ENCODE measurements around the gene CFAP70.

CFAP70 gene

DNA sequence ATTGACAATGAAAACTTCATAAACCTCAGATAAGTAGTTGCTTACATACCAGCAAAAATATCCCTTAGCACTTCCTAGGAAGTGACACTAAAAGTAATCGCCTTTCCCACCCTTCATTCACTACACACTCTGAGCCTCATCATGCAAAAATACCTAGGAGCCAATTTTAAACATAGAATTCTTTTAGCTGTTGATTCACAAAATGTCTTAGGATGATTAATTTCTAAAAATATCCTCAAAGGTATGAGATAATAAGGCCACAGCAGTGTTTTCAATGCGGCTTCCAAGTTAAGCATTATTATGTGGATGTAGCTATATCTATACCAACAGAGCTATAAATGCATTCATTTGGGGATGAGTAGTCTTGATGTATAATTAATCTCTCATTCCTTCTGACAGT, 124.8 kb downstream of the CFAP70 start:
- TF ChIP-seq RAD21 (IDR thresholded peaks at IDR 0.05; ENCODE audit: low read depth) (no peak), REST (IDR thresholded peaks at IDR 0.05; ENCODE audit: low read depth) (no peak), TEAD4 (IDR thresholded peaks at IDR 0.05) (no peak), EGR1 (IDR thresholded peaks at IDR 0.05) (no peak), CEBPB (IDR thresholded peaks at IDR 0.05) (no peak), TCF12 (IDR thresholded peaks at IDR 0.05; ENCODE audit: low read depth) (no peak), ZBTB7A (IDR thresholded peaks at IDR 0.05; ENCODE audit: low read depth) (no peak), YY1 (IDR thresholded peaks at IDR 0.05; ENCODE audit: low read depth) (no peak), NFIC (IDR thresholded peaks at IDR 0.05) (no peak), FOXM1 (IDR thresholded peaks at IDR 0.05; ENCODE audit: borderline replicate concordance, low read depth) (no peak), TAF1 (IDR thresholded peaks at IDR 0.05; ENCODE audit: low read depth) (no peak), EP300 (IDR thresholded peaks at IDR 0.05; ENCODE audit: borderline replicate concordance) (no peak)
- TF ChIP-seq, protein P1, sequence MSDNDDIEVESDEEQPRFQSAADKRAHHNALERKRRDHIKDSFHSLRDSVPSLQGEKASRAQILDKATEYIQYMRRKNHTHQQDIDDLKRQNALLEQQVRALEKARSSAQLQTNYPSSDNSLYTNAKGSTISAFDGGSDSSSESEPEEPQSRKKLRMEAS (IDR thresholded peaks at IDR 0.05), result no peak

DNA sequence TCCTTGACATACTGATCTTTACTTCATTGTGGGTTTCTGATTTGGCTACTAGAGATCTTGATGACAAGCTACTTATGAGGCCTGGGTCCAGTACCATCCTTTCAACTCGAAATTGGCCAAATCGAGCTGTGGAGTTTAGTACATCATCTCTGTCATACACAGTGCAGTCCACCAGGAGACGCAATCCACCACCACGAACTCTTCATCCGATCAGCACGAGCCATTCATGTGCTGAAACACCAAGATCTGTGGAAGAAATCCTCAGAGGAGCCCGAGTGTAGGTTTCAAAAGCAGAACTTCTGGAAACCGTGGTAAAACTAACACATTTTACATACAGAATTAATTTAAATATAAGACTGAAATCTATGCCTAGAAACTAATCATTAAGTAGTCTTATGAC, 125.8 kb downstream of the CFAP70 start:
- TF ChIP-seq TEAD4 (IDR thresholded peaks at IDR 0.05) (no peak), NFIC (IDR thresholded peaks at IDR 0.05) (no peak), FOXM1 (IDR thresholded peaks at IDR 0.05; ENCODE audit: borderline replicate concordance, low read depth) (no peak), RAD21 (IDR thresholded peaks at IDR 0.05; ENCODE audit: low read depth) (no peak), EP300 (IDR thresholded peaks at IDR 0.05; ENCODE audit: borderline replicate concordance) (no peak), ZBTB7A (IDR thresholded peaks at IDR 0.05; ENCODE audit: low read depth) (no peak), USF1 (IDR thresholded peaks at IDR 0.05) (no peak), TCF12 (IDR thresholded peaks at IDR 0.05; ENCODE audit: low read depth) (no peak), TAF1 (IDR thresholded peaks at IDR 0.05; ENCODE audit: low read depth) (no peak), YY1 (IDR thresholded peaks at IDR 0.05; ENCODE audit: low read depth) (no peak), REST (IDR thresholded peaks at IDR 0.05; ENCODE audit: low read depth) (no peak), CEBPB (IDR thresholded peaks at IDR 0.05) (no peak), CREB1 (IDR thresholded peaks at IDR 0.05; ENCODE audit: low read depth) (no peak)
- TF ChIP-seq, protein P1 (IDR thresholded peaks at IDR 0.05), result no peak

DNA sequence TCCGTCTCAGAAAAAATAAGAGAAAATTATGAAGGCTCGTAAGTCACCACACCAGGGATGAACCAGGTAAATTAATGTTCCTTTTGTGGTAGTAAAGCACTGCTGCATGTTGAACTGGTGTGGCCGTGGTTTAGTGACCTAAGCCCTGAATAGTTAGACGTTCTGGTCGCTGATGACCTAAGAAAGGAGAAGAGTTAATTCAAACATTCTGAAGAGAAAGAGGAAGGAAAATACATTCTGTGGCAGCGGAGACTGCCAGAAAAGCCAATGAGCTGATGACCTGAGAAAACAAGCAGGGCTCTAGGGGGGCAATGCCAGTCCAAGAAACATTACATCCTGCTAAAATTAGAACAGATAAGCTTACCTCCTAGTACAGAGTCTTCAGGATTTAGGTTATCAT, 129.1 kb downstream of the CFAP70 start:
- TF ChIP-seq CREB1 (IDR thresholded peaks at IDR 0.05; ENCODE audit: low read depth), result no peak
- TF ChIP-seq TAF1 (IDR thresholded peaks at IDR 0.05; ENCODE audit: low read depth), result no peak
- TF ChIP-seq REST (IDR thresholded peaks at IDR 0.05; ENCODE audit: low read depth), result no peak
- no peak for TF ChIP-seq TCF12 (IDR thresholded peaks at IDR 0.05; ENCODE audit: low read depth)
- no peak for TF ChIP-seq TEAD4 (IDR thresholded peaks at IDR 0.05)
- TF ChIP-seq ZBTB7A (IDR thresholded peaks at IDR 0.05; ENCODE audit: low read depth), result no peak
- no peak for TF ChIP-seq USF1 (IDR thresholded peaks at IDR 0.05)
- no peak for TF ChIP-seq RAD21 (IDR thresholded peaks at IDR 0.05; ENCODE audit: low read depth)
- no peak for TF ChIP-seq FOXM1 (IDR thresholded peaks at IDR 0.05; ENCODE audit: borderline replicate concordance, low read depth)

GRCh38 chr10:73228247-73228646, 130.4 kb downstream of the CFAP70 start:
- TF ChIP-seq RAD21 (IDR thresholded peaks at IDR 0.05; ENCODE audit: low read depth), result no peak
- TF ChIP-seq NFIC (IDR thresholded peaks at IDR 0.05), result no peak
- TF ChIP-seq TAF1 (IDR thresholded peaks at IDR 0.05; ENCODE audit: low read depth), result no peak
- TF ChIP-seq REST (IDR thresholded peaks at IDR 0.05; ENCODE audit: low read depth), result no peak
- no peak for TF ChIP-seq TEAD4 (IDR thresholded peaks at IDR 0.05)
- TF ChIP-seq, protein P1 (IDR thresholded peaks at IDR 0.05), result no peak
- no peak for TF ChIP-seq EGR1 (IDR thresholded peaks at IDR 0.05)
- no peak for TF ChIP-seq YY1 (IDR thresholded peaks at IDR 0.05; ENCODE audit: low read depth)
- TF ChIP-seq FOXM1 (IDR thresholded peaks at IDR 0.05; ENCODE audit: borderline replicate concordance, low read depth), result no peak
- no peak for TF ChIP-seq EP300 (IDR thresholded peaks at IDR 0.05; ENCODE audit: borderline replicate concordance)
- no peak for TF ChIP-seq TCF12 (IDR thresholded peaks at IDR 0.05; ENCODE audit: low read depth)
- TF ChIP-seq USF1 (IDR thresholded peaks at IDR 0.05), result no peak
